GM12865 (cell line): Measurements from ENCODE around the gene BBS9.

ENCODE experiments used
- DNase-seq: peaks from one replicate; pipeline ENCODE4 v3.0.0; 2010; ENCODE audit warnings: low read depth
- H3K4me3 ChIP-seq: 2 replicates; pipeline ENCODE4 v1.5.1; 2011; ENCODE audit warnings: mild to moderate bottlenecking, low read depth, low read length, control low read depth
- CTCF ChIP-seq: IDR thresholded peaks from 2 replicates; pipeline ENCODE4 v1.5.1; 2011; ENCODE audit warnings: low read length, control low read depth, low read depth, inconsistent platforms; ENCODE audit not compliant: insufficient read depth; ENCODE audit errors: missing control alignments

The BBS9 gene

DNA sequence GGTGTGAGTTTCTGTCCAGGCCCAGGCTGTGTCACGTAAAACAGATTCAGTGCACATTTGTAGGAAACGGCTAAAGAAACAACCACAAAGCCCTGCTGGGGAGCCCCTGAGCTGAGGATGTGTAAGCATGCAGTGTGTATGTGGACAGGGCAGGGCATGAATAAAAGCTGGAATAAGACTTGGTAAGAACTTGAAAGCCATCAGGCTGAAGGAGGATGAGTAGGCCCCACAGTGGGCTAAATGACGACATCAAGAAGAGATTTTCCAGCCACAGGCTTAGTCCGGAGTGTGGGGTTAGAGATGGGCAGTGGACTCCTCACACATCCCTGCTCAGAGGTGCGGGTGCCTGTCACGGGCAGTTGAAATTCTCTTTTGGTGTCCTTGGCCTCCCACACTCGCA, 505.2 kb downstream of the BBS9 start:
- H3K4me3 ChIP-seq = no peak overlapping the region
- no peak for DNase-seq
- TF ChIP-seq CTCF = no peak

GRCh38 chr7:33636359-33636758, 507.0 kb downstream of the BBS9 start:
- no peak overlapping the region for H3K4me3 ChIP-seq
- no peak for TF ChIP-seq CTCF
- DNase-seq = no peak

- DNase-seq = no peak
- H3K4me3 ChIP-seq = no peak overlapping the region
- no peak for TF ChIP-seq CTCF
Measured at GRCh38 chr7:33639552-33640197, 510.3 kb downstream of the BBS9 start.

DNA sequence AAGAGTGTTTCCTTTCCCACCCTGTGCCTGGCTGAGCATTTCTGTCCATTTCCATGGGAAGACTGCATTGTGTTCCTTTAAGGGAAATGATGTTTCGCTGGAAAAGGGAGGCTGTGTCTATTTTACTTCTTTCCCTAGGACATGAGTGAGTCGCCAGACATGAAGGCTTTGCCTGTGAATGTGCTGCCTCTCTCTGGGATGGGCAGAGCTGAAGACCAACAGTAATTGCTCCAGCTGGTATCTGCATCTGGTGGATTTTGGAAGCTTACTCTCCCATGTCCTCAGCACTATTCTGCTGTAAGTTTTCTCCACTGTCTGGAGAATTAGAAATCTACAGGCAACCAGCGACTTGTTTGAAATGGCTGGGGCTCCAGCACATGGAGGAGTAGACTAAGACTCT, 511.4 kb downstream of the BBS9 start:
- no peak for TF ChIP-seq CTCF
- no peak overlapping the region for H3K4me3 ChIP-seq
- DNase-seq = no peak

DNA sequence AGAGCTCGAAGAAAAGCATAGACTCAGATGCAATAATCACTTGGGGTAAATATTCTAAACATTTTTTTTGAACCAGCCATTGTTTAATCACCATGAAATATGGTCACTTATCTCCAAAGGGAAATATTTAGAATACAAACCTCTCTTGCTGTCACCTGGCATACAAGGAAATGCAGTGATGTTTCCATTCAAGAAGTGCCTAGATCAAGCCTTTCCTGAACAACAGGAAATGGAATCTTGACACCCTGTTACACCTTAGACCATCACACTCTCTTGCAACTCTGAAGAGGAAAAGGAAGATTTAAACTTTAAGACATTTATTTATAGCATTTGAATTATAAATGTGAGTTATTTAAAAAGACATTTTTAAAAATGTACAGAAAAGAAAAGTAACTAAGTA, 512.9 kb downstream of the BBS9 start:
- TF ChIP-seq CTCF = no peak
- H3K4me3 ChIP-seq = no peak overlapping the region
- DNase-seq = no peak

- H3K4me3 ChIP-seq = no peak overlapping the region
- no peak for TF ChIP-seq CTCF
- DNase-seq = no peak
Measured at GRCh38 chr7:33643530-33643929, 514.2 kb downstream of the BBS9 start.

GRCh38 chr7:33644489-33644888, 515.1 kb downstream of the BBS9 start:
- no peak for DNase-seq
- no peak overlapping the region for H3K4me3 ChIP-seq
- no peak for TF ChIP-seq CTCF
